Measurements from ENCODE around the gene LCN15.

GRCh38 chr9:136720251-136720897 is 43.9 kb downstream of the LCN15 start:
- TF ChIP-seq, protein P1, sequence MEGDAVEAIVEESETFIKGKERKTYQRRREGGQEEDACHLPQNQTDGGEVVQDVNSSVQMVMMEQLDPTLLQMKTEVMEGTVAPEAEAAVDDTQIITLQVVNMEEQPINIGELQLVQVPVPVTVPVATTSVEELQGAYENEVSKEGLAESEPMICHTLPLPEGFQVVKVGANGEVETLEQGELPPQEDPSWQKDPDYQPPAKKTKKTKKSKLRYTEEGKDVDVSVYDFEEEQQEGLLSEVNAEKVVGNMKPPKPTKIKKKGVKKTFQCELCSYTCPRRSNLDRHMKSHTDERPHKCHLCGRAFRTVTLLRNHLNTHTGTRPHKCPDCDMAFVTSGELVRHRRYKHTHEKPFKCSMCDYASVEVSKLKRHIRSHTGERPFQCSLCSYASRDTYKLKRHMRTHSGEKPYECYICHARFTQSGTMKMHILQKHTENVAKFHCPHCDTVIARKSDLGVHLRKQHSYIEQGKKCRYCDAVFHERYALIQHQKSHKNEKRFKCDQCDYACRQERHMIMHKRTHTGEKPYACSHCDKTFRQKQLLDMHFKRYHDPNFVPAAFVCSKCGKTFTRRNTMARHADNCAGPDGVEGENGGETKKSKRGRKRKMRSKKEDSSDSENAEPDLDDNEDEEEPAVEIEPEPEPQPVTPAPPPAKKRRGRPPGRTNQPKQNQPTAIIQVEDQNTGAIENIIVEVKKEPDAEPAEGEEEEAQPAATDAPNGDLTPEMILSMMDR (IDR thresholded peaks at IDR 0.05) = no peak
- no peak for TF ChIP-seq POLR2A (IDR thresholded peaks at IDR 0.05)
